IPS-20b (cell line): ENCODE results near the gene CEP72.
"Not testable (repeated sequence)": the region's sequence is repeated elsewhere in the genome, so short reads cannot be mapped to it uniquely, and the experiment has no call there.

ENCODE experiments used
- H3K27ac ChIP-seq: one replicate; pipeline ENCODE4 v1.5.1; 2013; ENCODE audit warnings: low read length
- H3K27me3 ChIP-seq: 2 replicates; pipeline ENCODE4 v1.6.1; 2013; ENCODE audit warnings: mild to moderate bottlenecking, low read length, inconsistent platforms; ENCODE audit not compliant: insufficient read depth
- H3K36me3 ChIP-seq: 2 replicates; pipeline ENCODE4 v1.6.1; 2013; ENCODE audit warnings: low read depth, mild to moderate bottlenecking, inconsistent platforms, low read length, moderate library complexity; ENCODE audit not compliant: insufficient read depth
- H3K4me1 ChIP-seq: 2 replicates; pipeline ENCODE4 v1.6.1; 2013; ENCODE audit warnings: mild to moderate bottlenecking, control low read depth, inconsistent platforms, low read length, moderate library complexity; ENCODE audit not compliant: insufficient read depth
- H3K4me3 ChIP-seq: 2 replicates; pipeline ENCODE4 v1.5.1; 2013; ENCODE audit warnings: mild to moderate bottlenecking, low read length, inconsistent platforms
- H3K9ac ChIP-seq: 2 replicates; pipeline ENCODE4 v1.6.1; 2013; ENCODE audit warnings: low read depth, mild to moderate bottlenecking, inconsistent platforms, low read length, moderate library complexity
- H3K9me3 ChIP-seq: 2 replicates; pipeline ENCODE4 v1.6.1; 2013; ENCODE audit warnings: mild to moderate bottlenecking, low read depth, low read length, inconsistent platforms; ENCODE audit not compliant: insufficient read depth

CEP72 gene

DNA sequence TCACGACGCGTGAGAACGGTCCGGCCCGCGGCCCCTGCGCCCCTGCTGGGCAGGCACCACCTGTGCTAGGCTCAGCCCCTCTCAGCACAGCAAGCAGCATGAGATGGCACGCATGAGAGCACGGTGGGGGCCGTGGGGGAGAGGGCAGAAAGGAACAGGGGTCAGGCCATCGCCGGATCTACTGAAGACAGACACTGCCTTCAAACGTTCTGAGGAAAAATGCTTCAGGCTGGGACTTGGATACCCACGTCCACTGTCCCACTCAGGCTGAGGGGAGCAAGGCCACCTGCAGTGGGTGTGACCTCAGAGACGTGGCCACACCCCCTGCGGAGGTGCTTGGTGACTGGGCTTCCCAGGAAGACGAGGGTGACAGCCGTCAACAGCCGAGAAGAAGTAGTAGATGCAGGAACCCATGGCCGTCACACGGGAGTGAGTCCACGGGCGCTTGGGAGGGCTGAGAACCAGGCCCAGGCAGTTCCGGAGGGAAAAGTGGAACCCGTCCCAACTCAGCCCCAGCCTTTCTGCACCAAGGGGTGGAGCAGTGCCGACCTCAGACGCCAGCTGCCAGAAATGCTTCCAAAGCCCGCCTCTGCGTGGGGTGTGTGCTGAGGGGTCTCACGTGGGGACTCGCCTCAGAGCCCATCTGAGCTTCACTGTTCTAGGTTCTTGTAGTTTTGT lies 68.1 kb downstream of the CEP72 start:
- peaks cover 23% of the 10 kb centered on the region for H3K27me3 ChIP-seq
- not testable (repeated sequence) for H3K36me3 ChIP-seq

DNA sequence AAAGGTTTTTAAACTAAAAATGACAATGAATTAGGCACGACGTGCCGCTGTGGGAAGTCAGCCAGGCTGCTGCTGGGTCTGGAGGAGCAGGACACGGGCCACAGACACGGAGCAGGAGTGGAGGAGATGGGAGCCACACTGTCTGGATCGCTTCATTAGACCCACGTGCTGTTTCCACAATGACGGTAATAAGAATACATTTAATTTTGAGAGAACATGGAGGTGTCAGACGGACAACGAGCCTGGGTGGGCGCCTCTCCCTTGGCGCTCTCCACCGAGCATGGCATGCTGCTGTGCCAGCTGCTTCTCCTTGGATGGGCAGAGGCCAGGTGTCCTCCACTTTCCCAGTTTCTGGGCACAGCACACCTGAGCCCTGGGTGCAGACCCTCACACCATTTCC lies 68.7 kb downstream of the CEP72 start:
- not testable (repeated sequence) for H3K4me3 ChIP-seq, H3K4me1 ChIP-seq, H3K9ac ChIP-seq, H3K36me3 ChIP-seq, H3K27ac ChIP-seq, H3K9me3 ChIP-seq
- peaks cover 18% of the 10 kb centered on the region for H3K27me3 ChIP-seq

More for the DNA sequence above, 68.1 kb downstream of the CEP72 start:
- not testable (repeated sequence) for H3K9me3 ChIP-seq, H3K4me1 ChIP-seq, H3K9ac ChIP-seq, H3K27ac ChIP-seq, H3K4me3 ChIP-seq

DNA sequence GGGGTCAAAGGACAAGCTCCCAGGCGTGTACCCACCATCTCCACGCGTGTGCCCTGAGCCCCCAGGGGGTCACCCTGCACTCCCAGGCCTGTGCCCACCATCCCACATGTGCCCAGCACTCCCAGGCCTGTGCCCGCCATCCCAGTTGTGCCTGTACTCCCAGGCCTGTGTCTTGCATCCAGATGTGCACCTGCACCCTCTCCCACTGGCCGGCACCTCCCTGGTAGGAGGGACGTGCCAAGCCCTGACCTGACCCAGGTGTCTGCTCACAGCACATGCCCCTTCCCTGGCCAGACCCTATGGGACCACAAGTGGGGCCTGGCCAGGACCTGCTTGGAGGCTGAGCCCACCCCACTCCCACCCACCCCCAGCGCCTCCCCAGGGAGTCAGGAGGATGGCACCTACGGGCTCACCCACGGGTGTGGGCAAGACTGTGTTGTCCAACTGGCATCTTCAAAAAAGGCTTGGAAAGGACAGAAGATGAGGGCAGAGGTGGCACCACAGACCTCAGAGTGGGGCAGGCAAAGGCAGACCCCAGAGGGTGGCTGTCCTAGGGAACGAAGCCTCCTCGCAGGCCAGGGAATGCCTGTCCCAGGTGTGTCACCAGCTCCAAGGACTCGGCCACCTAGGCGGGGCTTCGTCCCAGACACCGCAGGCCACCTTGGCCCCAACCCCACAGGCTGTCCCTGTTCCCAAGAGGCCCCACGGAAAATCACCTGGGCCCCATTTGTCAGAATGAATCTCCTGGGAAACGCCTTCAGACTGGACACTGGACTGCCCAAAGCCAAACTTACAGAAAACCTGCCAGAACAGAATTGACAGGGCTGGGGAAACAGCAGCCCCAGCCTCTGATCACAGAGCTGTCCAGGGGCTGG lies 69.4 kb downstream of the CEP72 start:
- H3K9me3 ChIP-seq, H3K4me1 ChIP-seq, H3K4me3 ChIP-seq, H3K36me3 ChIP-seq, H3K27ac ChIP-seq, H3K9ac ChIP-seq: not testable (repeated sequence)
- peaks cover 10% of the 10 kb centered on the region for H3K27me3 ChIP-seq

DNA sequence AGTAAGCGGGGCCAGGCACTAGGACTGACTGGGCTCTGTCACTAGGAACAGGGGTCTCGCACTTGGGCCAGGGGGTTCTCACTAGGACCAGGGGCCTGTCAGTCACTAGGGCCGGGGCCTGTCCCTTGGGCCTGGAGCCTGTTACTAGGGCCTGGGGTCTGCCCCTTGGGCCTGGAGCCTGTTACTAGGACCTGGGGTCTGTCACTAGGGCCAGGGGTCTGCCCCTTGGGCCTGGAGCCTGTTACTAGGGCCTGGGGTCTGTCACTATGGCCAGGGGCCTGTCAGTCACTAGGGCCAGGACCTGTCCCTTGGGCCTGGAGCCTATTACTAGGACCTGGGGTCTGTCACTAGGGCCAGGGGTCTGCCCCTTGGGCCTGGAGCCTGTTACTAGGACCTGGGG lies 70.1 kb downstream of the CEP72 start:
- not testable (repeated sequence) for H3K4me3 ChIP-seq, H3K36me3 ChIP-seq, H3K9me3 ChIP-seq, H3K9ac ChIP-seq, H3K27me3 ChIP-seq, H3K4me1 ChIP-seq, H3K27ac ChIP-seq

DNA sequence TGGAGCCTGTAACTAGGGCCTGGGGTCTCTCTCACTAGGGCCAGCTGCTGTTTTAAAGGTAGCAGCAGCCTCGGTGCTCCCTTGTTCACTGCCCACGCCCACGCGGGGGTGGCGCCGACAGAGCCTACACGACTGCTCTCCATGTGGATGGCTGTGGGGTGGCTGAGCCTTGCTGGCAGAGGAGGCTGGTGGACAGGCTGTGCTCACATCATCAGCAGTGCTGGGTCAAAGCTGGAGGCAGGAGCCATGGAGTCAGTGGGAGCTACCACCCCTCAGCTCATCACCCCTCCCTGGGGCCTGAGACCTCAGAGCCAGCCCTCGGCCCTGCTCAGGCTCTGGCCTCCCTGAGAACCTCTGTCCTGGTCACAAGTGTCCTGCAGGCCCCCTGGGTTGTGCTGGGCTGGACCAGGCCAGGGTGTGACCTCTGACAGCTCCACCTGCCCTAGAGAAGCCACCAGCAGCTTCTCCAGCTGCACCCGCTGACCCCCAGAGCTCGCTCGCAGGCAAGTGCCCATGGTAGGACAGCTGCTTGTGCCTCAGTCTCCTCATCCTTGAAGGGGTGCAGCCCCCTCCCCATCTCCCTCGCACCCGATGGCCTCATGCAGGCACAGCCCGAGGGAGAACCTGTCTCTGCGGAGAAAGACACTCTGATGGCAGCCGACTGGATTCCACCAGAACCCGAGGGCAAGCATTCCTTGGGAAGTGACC lies 70.7 kb downstream of the CEP72 start:
- not testable (repeated sequence) for H3K9me3 ChIP-seq, H3K4me1 ChIP-seq, H3K27me3 ChIP-seq, H3K9ac ChIP-seq, H3K36me3 ChIP-seq, H3K4me3 ChIP-seq, H3K27ac ChIP-seq

DNA sequence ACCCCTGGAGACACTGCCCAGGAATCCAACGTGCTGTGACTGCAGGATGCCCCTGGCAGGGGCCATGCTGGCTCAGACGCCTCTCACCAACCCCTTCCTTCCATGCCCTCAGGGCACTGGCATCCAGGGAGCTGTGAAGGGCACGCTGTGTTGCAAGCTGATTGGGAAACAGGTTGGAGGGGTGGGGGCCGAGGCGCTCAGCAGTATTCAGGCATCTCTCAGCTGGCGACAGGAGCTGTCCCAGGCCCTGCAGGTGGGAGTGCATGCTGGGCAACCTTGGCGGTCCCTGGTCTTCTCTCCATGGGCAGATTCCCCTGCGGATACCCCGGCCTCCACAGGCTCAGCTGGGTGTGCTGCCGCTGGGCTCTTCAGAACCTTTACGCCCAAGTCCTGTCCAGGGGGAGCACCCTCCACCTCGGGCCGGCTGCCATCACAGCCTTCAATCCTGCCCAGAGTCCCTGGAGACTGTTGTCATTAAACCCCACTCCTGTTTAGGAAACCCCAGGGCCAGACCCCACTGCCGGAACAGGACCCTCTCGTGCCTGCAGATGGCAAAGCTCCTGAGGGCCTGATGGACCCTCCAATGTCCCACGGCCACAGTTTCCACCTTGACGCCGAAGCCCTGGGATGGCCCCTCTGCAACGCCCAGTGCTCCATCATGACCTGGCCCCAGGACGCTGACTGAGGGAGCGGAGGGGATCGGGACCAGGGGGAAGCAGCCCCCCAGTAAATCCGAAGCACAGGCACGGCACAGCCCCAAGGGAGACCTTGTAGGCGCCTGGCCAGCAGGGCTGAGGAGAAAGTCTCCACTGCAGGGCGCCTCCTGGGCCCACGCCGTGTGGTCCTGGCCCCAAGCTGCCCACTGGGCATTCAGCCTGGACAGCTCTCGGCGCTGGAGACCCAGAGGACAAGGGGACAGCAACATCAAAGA lies 71.7 kb downstream of the CEP72 start:
- H3K27me3 ChIP-seq = no peaks in the 10 kb centered on the region
- H3K36me3 ChIP-seq = no peaks in the 10 kb centered on the region
- H3K27ac ChIP-seq = no peak overlapping the region
- no peak overlapping the region for H3K4me3 ChIP-seq
- no peak overlapping the region for H3K9ac ChIP-seq
- no peaks in the 10 kb centered on the region for H3K9me3 ChIP-seq
- H3K4me1 ChIP-seq = no peaks in the 10 kb centered on the region

DNA sequence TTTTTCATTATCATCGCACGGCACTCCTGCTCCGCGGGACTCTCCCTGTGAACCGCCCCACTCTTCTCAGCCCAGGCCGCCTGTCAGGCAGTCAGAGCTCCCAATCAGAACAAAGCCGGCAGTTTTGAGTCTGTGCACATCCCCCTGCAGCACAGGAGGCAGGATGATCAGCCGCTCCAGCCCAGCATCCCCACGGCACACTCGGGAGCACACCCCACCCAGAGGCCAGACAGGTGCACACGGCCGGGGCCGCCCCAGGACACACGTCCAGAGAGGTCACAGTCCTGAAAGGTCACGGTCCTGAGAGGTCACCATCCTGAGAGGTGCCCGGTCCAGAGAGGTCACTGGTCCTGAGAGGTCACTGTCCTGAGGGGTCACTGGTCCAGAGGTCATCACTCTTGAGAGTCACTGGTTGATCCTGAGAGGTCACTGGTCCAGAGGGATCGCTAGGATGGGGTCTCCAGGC lies 72.6 kb downstream of the CEP72 start:
- H3K36me3 ChIP-seq = no peaks in the 10 kb centered on the region
- no peak overlapping the region for H3K27ac ChIP-seq
- no peak overlapping the region for H3K4me3 ChIP-seq
- no peaks in the 10 kb centered on the region for H3K4me1 ChIP-seq
- no peak overlapping the region for H3K9ac ChIP-seq
- no peaks in the 10 kb centered on the region for H3K9me3 ChIP-seq
- H3K27me3 ChIP-seq = no peaks in the 10 kb centered on the region

DNA sequence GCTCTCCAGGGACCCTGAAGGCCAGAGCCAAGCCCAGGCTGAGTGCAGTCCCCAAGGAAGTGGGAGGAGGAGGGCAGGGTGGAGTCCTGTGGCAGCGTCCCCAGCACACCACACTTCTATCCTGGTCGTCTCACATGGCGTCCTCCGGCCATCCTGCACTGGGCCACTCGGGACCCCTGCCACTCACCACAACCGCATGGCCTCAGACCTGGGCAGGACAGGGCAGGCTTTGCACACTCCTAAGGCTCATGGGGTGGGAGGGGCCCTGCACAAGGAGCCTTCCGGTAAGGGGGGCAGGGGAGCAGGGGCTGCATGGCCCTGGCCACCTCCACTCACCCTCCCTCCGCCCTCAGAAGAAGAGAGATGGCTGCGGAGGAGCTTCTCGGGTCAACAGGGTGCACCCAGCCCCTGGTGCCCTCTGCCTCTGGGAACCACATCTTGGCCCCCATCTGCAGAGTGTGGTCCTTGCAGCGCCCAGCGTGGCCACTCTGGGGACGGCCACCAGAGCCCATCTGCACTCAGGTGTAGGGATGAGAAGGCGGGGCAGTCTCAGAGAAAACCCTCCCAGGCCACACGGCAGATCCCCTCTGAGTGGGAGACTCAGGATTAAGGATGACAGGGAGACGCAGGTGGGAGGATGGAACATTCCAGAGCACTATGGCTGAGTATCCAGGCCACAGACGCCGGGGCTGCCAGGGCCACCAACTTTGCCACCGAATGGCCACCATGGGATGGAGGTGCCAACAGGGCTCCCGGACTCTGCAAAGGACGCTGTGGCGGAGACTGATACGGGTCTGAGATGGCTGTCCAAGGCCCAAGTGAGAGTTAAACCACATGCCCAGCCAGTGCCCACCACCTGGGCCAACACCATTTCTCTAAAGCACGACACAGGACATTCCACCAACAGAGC lies 73.4 kb downstream of the CEP72 start:
- no peaks in the 10 kb centered on the region for H3K27me3 ChIP-seq
- no peaks in the 10 kb centered on the region for H3K9me3 ChIP-seq
- H3K36me3 ChIP-seq = no peaks in the 10 kb centered on the region
- no peak overlapping the region for H3K9ac ChIP-seq
- H3K27ac ChIP-seq = no peak overlapping the region
- H3K4me3 ChIP-seq = no peak overlapping the region
- H3K4me1 ChIP-seq = no peaks in the 10 kb centered on the region

DNA sequence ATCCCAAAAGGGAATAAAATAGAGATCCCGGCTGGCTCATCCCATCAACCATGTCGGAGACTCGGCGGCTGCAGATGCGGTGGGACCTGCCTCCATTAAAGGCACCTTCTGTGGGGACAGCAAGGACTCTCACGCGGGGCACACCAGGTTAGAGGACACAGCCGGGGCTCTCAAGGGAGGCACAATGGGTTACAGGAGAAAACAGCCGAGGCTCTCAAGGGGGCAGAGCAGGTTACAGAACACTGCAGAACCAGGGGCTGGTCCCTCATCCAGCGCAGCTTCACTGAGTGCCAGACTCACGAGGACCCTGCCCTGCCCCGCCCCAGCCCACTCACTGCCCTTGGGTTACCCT lies 74.0 kb downstream of the CEP72 start:
- H3K36me3 ChIP-seq, H3K27me3 ChIP-seq, H3K9me3 ChIP-seq, H3K4me3 ChIP-seq, H3K27ac ChIP-seq, H3K4me1 ChIP-seq, H3K9ac ChIP-seq: not testable (repeated sequence)

DNA sequence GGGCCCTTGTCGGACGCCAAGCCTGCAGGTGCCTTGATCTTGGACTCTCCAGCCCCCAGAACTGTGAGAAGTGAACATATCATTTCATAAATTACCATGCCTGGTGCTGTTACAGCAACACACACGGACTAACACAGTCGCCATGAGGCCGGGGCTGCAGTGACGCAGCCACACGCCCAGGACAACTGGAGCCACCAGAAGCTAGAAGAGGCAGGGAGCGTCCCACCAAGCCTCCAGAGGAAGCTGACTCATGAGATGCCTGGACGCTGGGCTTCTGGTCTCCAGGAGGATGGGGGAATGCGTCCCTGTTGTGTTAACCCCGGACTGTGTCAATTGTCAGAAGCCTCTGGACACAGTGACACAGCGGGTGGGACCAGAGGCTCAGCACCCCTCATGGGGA lies 74.8 kb downstream of the CEP72 start:
- not testable (repeated sequence) for H3K9me3 ChIP-seq, H3K4me1 ChIP-seq, H3K27me3 ChIP-seq, H3K27ac ChIP-seq, H3K4me3 ChIP-seq, H3K9ac ChIP-seq, H3K36me3 ChIP-seq
